Upper lobe of left lung (tissue), 4 donors: ENCODE data around the gene BCAS1.

Experiments used
- EP300 ChIP-seq, 4 donors: sonication (generic); formaldehyde crosslinking; IDR thresholded peaks; one replicate each; pipeline ENCODE4 v1.5.1; 2017; ENCODE audit warnings: antibody characterized with exemption in 4 of 4, control low read depth in 2 of 4
- POLR2A ChIP-seq, 4 donors: fragments of 450-650 bp; IDR thresholded peaks; one replicate each; pipeline ENCODE4 v1.5.1; 2016 to 2017; ENCODE audit warnings: antibody characterized with exemption in 4 of 4, mild to moderate bottlenecking in 2 of 4
- POLR2AphosphoS5 ChIP-seq, 2 donors: sonication (generic); formaldehyde crosslinking; IDR thresholded peaks; one replicate each; pipeline ENCODE4 v1.5.1; 2017; ENCODE audit warnings: antibody characterized with exemption in 2 of 2
- TF ChIP-seq, protein P1 (sequence below), 6 experiments: fragments of 450-650 bp in 4 of 6; fragments of 200-600 bp in 2 of 6; sonication (generic) in 2 of 6; IDR thresholded peaks; one replicate each; pipeline ENCODE4 v1.5.1; 2016 to 2019; ENCODE audit warnings: antibody characterized with exemption in 6 of 6

DNA sequence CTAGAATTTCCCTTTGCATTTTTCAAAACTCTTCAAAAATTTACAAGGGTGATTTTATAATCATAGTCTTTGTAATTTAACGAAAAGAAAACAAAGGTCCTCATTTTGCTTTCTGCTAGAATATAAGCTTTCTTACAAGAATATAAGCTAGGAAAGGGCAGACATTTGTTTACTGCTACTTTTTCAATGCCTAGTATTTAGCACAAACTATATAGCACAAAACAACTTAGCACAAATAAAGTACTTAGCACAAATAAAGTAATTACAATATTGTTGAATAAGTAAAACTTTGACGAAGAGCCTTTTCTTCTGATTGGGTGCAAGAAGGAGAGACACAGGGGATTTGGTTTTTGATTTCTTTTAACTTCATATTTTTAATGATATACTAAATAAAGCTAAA is 87.8 kb downstream of the BCAS1 start:
- TF ChIP-seq, protein P1, sequence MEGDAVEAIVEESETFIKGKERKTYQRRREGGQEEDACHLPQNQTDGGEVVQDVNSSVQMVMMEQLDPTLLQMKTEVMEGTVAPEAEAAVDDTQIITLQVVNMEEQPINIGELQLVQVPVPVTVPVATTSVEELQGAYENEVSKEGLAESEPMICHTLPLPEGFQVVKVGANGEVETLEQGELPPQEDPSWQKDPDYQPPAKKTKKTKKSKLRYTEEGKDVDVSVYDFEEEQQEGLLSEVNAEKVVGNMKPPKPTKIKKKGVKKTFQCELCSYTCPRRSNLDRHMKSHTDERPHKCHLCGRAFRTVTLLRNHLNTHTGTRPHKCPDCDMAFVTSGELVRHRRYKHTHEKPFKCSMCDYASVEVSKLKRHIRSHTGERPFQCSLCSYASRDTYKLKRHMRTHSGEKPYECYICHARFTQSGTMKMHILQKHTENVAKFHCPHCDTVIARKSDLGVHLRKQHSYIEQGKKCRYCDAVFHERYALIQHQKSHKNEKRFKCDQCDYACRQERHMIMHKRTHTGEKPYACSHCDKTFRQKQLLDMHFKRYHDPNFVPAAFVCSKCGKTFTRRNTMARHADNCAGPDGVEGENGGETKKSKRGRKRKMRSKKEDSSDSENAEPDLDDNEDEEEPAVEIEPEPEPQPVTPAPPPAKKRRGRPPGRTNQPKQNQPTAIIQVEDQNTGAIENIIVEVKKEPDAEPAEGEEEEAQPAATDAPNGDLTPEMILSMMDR (IDR thresholded peaks at IDR 0.05), result no peak
- TF ChIP-seq POLR2A (IDR thresholded peaks at IDR 0.05) (no peak), POLR2AphosphoS5 (IDR thresholded peaks at IDR 0.05) (no peak), EP300 (IDR thresholded peaks at IDR 0.05) (no peak)
